WTC11 (cell line): ENCODE data around the gene PGGHG. TPM values are rescaled to one million over a fixed set of nuclear protein-coding genes. Genes with fewer than 3 reads are reported as not detected.

Experiments used
- ATAC-seq: fragments of 200-7000 bp; cut with Tn5 transposase; 2 replicates; pipeline ENCODE4 v1.10.0; 2021; ENCODE audit warnings: mild to moderate bottlenecking, moderate library complexity
- CTCF ChIA-PET: fragments of 300-600 bp; sonication (Branson Sonifier 250); formaldehyde crosslinking; loops from one replicate; lab custom pipeline; 2021; ENCODE audit warnings: antibody characterized with exemption; lab: Charles Lee
- POLR2A ChIA-PET: fragments of 350-600 bp; sonication (Branson Sonifier 250); formaldehyde crosslinking; loops from one replicate; lab custom pipeline; 2021; ENCODE audit warnings: antibody characterized with exemption; lab: Charles Lee
- DNase-seq: peaks from one replicate; pipeline ENCODE4 v3.0.0; 2021; ENCODE audit warnings: low spot score
- H3K27ac Mint-ChIP-seq: 2 replicates; pipeline ENCODE4 v1.8.0; 2021; ENCODE audit warnings: mixed read lengths
- H3K27me3 Mint-ChIP-seq: 2 replicates; pipeline ENCODE4 v1.8.0; 2021; ENCODE audit warnings: low read depth, mild to moderate bottlenecking, moderate library complexity, mixed read lengths
- H3K36me3 Mint-ChIP-seq: 2 replicates; pipeline ENCODE4 v1.8.0; 2021; ENCODE audit warnings: mixed read lengths
- H3K4me1 Mint-ChIP-seq: 2 replicates; pipeline ENCODE4 v1.8.0; 2022; ENCODE audit warnings: mixed read lengths
- H3K4me3 Mint-ChIP-seq: 2 replicates; pipeline ENCODE4 v1.8.0; 2021; ENCODE audit warnings: mild to moderate bottlenecking, moderate library complexity, mixed read lengths
- H3K9me3 Mint-ChIP-seq: 2 replicates; pipeline ENCODE4 v1.8.0; 2021; ENCODE audit warnings: mixed read lengths
- AR ChIP-seq: fragments of 250-450 bp; sonication (Bioruptor Pico); IDR thresholded peaks from 2 replicates; pipeline ENCODE4 v1.9.0; 2021; ENCODE audit warnings: mild to moderate bottlenecking
- EMX1 ChIP-seq: fragments of 250-450 bp; sonication (Bioruptor Pico); IDR thresholded peaks from 2 replicates; pipeline ENCODE4 v1.8.0; 2021; ENCODE audit warnings: mild to moderate bottlenecking
- FOXP4 ChIP-seq: sonication (generic); formaldehyde crosslinking; IDR thresholded peaks from 2 replicates; pipeline ENCODE4 v1.8.0; 2022; ENCODE audit warnings: mild to moderate bottlenecking, missing genetic modification reagents
- HMGA2 ChIP-seq: fragments of 250-450 bp; sonication (Bioruptor Pico); IDR thresholded peaks from 2 replicates; pipeline ENCODE4 v1.4.0; 2021; ENCODE audit warnings: mild to moderate bottlenecking, moderate library complexity
- HMGXB4 ChIP-seq: sonication (generic); formaldehyde crosslinking; IDR thresholded peaks from 2 replicates; pipeline ENCODE4 v1.8.1; 2023; ENCODE audit warnings: mild to moderate bottlenecking, moderate library complexity, missing genetic modification reagents
- IRF1 ChIP-seq: sonication (generic); formaldehyde crosslinking; IDR thresholded peaks from 2 replicates; pipeline ENCODE4 v1.8.0; 2023; ENCODE audit warnings: missing genetic modification reagents
- JUN ChIP-seq: sonication (generic); formaldehyde crosslinking; IDR thresholded peaks from 2 replicates; pipeline ENCODE4 v1.8.0; 2023; ENCODE audit warnings: mild to moderate bottlenecking, missing genetic modification reagents
- MAX ChIP-seq: sonication (generic); formaldehyde crosslinking; IDR thresholded peaks from 2 replicates; pipeline ENCODE4 v1.8.0; 2022; ENCODE audit warnings: mild to moderate bottlenecking, missing genetic modification reagents
- MYBL2 ChIP-seq: sonication (generic); formaldehyde crosslinking; IDR thresholded peaks from 2 replicates; pipeline ENCODE4 v1.8.1; 2023; ENCODE audit warnings: mild to moderate bottlenecking, moderate library complexity, missing genetic modification reagents
- NFE2L1 ChIP-seq: sonication (generic); formaldehyde crosslinking; IDR thresholded peaks from 2 replicates; pipeline ENCODE4 v1.8.1; 2023; ENCODE audit warnings: missing genetic modification reagents
- NR1H2 ChIP-seq: sonication (generic); formaldehyde crosslinking; IDR thresholded peaks from 2 replicates; pipeline ENCODE4 v1.9.0; 2021; ENCODE audit warnings: mild to moderate bottlenecking, moderate library complexity, missing genetic modification reagents
- SMAD3 ChIP-seq: sonication (generic); formaldehyde crosslinking; IDR thresholded peaks from 2 replicates; pipeline ENCODE4 v1.8.0; 2022; ENCODE audit warnings: missing genetic modification reagents, mild to moderate bottlenecking, borderline replicate concordance
- SMAD4 ChIP-seq: sonication (generic); formaldehyde crosslinking; IDR thresholded peaks from 2 replicates; pipeline ENCODE4 v1.8.0; 2022; ENCODE audit warnings: mild to moderate bottlenecking, missing genetic modification reagents
- SP1 ChIP-seq: sonication (generic); formaldehyde crosslinking; conservative IDR thresholded peaks from 2 replicates; pipeline ENCODE4 v1.8.1; 2022; ENCODE audit warnings: missing genetic modification reagents
- TCF7 ChIP-seq: sonication (generic); formaldehyde crosslinking; IDR thresholded peaks from 2 replicates; pipeline ENCODE4 v1.8.0; 2022; ENCODE audit warnings: mild to moderate bottlenecking, low read depth, missing genetic modification reagents, moderate library complexity
- TP53 ChIP-seq: sonication (generic); formaldehyde crosslinking; IDR thresholded peaks from 2 replicates; pipeline ENCODE4 v1.8.1; 2023; ENCODE audit warnings: mild to moderate bottlenecking, missing genetic modification reagents
- USF1 ChIP-seq: sonication (generic); formaldehyde crosslinking; IDR thresholded peaks from 2 replicates; pipeline ENCODE4 v1.8.0; 2022; ENCODE audit warnings: mild to moderate bottlenecking, missing genetic modification reagents
- ZNF121 ChIP-seq: sonication (generic); formaldehyde crosslinking; IDR thresholded peaks from 2 replicates; pipeline ENCODE4 v1.8.0; 2023; ENCODE audit warnings: missing genetic modification reagents
- total RNA-seq: library from RNA; stranded (reverse); gene quantifications from 3 replicates; pipeline ENCODE4 v1.2.3, GENCODE V29; 2021

PGGHG gene
- total RNA-seq, 1 experiment from 2014 or later = 74.9 TPM

GRCh38 chr11:315051-315481 is 26.1 kb downstream of the PGGHG start:
- ATAC-seq (no peak), DNase-seq (no peak)
- ChIA-PET POLR2A (interaction anchor here (0.9 to 1.8 kb wide), 3 partner anchors 25 to 47 kb away, joined by 3 to 9 read pairs (median 5); no protein-coding TSS in a partner anchor), CTCF (interaction anchor here (1.4 to 3.6 kb wide), 3 partner anchors 9 to 65 kb away, joined by 3 to 34 read pairs (median 8); no protein-coding TSS in a partner anchor)
- TF ChIP-seq MAX (CRISPR knock-in tag) = peak; percentile 19; the same call in 1 of the 2 replicates
- no peak for TF ChIP-seq ZNF121 (CRISPR knock-in tag)
- 0 out of 2 replicates have a peak, but pooled peaks have one; percentile 15 for TF ChIP-seq JUN (CRISPR knock-in tag)
- Mint-ChIP-seq H3K36me3 (peaks cover 11% of the 10 kb centered on the region), H3K4me3 (peak overlapping the region; percentile 97), H3K9me3 (no peaks in the 10 kb centered on the region), H3K27ac (no peak overlapping the region), H3K4me1 (peaks cover 43% of the 10 kb centered on the region), H3K27me3 (no peaks in the 10 kb centered on the region)

- H3K27me3 Mint-ChIP-seq = no peaks in the 10 kb centered on the region
- CTCF ChIA-PET = interaction anchor here (1.4 to 3.6 kb wide), 5 partner anchors 10 to 92 kb away, joined by 3 to 34 read pairs (median 5); no protein-coding TSS in a partner anchor
- POLR2A ChIA-PET = interaction anchor here (0.9 to 1.8 kb wide), 3 partner anchors 25 to 47 kb away, joined by 3 to 9 read pairs (median 5); no protein-coding TSS in a partner anchor
These were observed 26.6 kb downstream of the PGGHG start for GRCh38 chr11:315516-315994.

GRCh38 chr11:316031-316701 is 27.2 kb downstream of the PGGHG start:
- Mint-ChIP-seq H3K4me1 (peaks cover 43% of the 10 kb centered on the region), H3K36me3 (peaks cover 11% of the 10 kb centered on the region), H3K27ac (peak overlapping the region; percentile 96), H3K27me3 (no peaks in the 10 kb centered on the region), H3K9me3 (no peaks in the 10 kb centered on the region), H3K4me3 (peak overlapping the region; percentile 75)
- POLR2A ChIA-PET = interaction anchor here (0.6 to 1.8 kb wide), 4 partner anchors 35 to 396 kb away, joined by 3 to 9 read pairs (median 3); no protein-coding TSS in a partner anchor
- ATAC-seq (no peak), DNase-seq (peak; percentile 29)
- CTCF ChIA-PET = interaction anchor here (1.2 to 3.6 kb wide), 8 partner anchors 9 to 91 kb away, joined by 3 to 34 read pairs (median 6); partner anchors contain the start of gene IFITM2
- TF ChIP-seq AR (CRISPR knock-in tag) = no peak
- TF ChIP-seq HMGXB4 = 0 out of 2 replicates have a peak, but pooled peaks have one; percentile 17
- TF ChIP-seq NR1H2 (CRISPR knock-in tag) = no peak
- TF ChIP-seq FOXP4 (CRISPR knock-in tag) = no peak; the same call in 1 of the 2 replicates
- TF ChIP-seq ZNF121 (CRISPR knock-in tag) = no peak
- TF ChIP-seq TCF7 (CRISPR knock-in tag) = no peak
- TF ChIP-seq EMX1 (CRISPR knock-in tag) = no peak
- TF ChIP-seq TP53 = no peak
- TF ChIP-seq USF1 (CRISPR knock-in tag) = peak; percentile 45
- TF ChIP-seq SMAD4 (CRISPR knock-in tag) = no peak
- TF ChIP-seq SP1 (CRISPR knock-in tag) = no peak

More at GRCh38 chr11:315516-315994, 26.6 kb downstream of the PGGHG start:
- TF ChIP-seq NFE2L1 (CRISPR knock-in tag) = no peak
- TF ChIP-seq HMGA2 = no peak
- no peak for TF ChIP-seq SMAD3 (CRISPR knock-in tag)
- TF ChIP-seq HMGXB4 = 0 out of 2 replicates have a peak, but pooled peaks have one; percentile 20
- 0 out of 2 replicates have a peak, but pooled peaks have one; percentile 6 for TF ChIP-seq IRF1
- TF ChIP-seq MYBL2 = 0 out of 2 replicates have a peak, but pooled peaks have one; percentile 41
- TF ChIP-seq, all 79 proteins: peak for 3
- Mint-ChIP-seq H3K9me3 (no peaks in the 10 kb centered on the region), H3K27ac (no peak overlapping the region), H3K4me1 (peaks cover 43% of the 10 kb centered on the region), H3K4me3 (peak overlapping the region; percentile 97), H3K36me3 (peaks cover 11% of the 10 kb centered on the region)
- DNase-seq = no peak
- ATAC-seq = no peak
